GM12891 (cell line): ENCODE data around the gene ATXN7L1.

Experiments used
- DNase-seq: peaks from one replicate; pipeline ENCODE4 v3.0.0; 2011; ENCODE audit warnings: low spot score; ENCODE audit not compliant: insufficient read length
- FAIRE-seq: peaks from 2 replicates; lab custom pipeline; 2011; peaks lifted over from hg19 to GRCh38; lab: Jason Lieb, UNC
- PAX5 ChIP-seq: IDR thresholded peaks from 2 replicates; pipeline ENCODE4 v1.6.1; 2011; ENCODE audit warnings: low read length, moderate library complexity, mild to moderate bottlenecking; ENCODE audit not compliant: insufficient read depth, severe bottlenecking
- POLR2A ChIP-seq: IDR thresholded peaks from 2 replicates; pipeline ENCODE4 v1.6.1; 2011; ENCODE audit warnings: low read depth, low read length, control low read depth
- POLR2AphosphoS5 ChIP-seq: IDR thresholded peaks from 2 replicates; pipeline ENCODE4 v1.6.1; 2011; ENCODE audit warnings: low read depth, low read length, control low read depth
- POU2F2 ChIP-seq: IDR thresholded peaks from 2 replicates; pipeline ENCODE4 v1.6.1; 2011; ENCODE audit warnings: low read depth, mild to moderate bottlenecking, control low read depth, low read length, moderate library complexity
- SPI1 ChIP-seq: IDR thresholded peaks from 2 replicates; pipeline ENCODE4 v1.6.1; 2011; ENCODE audit warnings: low read depth, low read length, control low read depth
- TAF1 ChIP-seq: IDR thresholded peaks from 2 replicates; pipeline ENCODE4 v1.6.1; 2011; ENCODE audit warnings: low read depth, low read length, control low read depth

ATXN7L1 gene

GRCh38 chr7:105829681-105830322, 46.6 kb downstream of the ATXN7L1 start:
- FAIRE-seq, result no peak
- no peak for TF ChIP-seq POLR2AphosphoS5
- no peak for TF ChIP-seq POU2F2
- no peak for TF ChIP-seq TAF1
- TF ChIP-seq POLR2A, result no peak
- no peak for TF ChIP-seq PAX5
- no peak for TF ChIP-seq SPI1
- DNase-seq, result no peak

- FAIRE-seq, result no peak
- DNase-seq, result no peak
- TF ChIP-seq POU2F2, result no peak
- TF ChIP-seq POLR2A, result no peak
- TF ChIP-seq TAF1, result no peak
- TF ChIP-seq SPI1, result no peak
- no peak for TF ChIP-seq POLR2AphosphoS5
- TF ChIP-seq PAX5, result no peak
Measured at GRCh38 chr7:105828141-105828540, 48.3 kb downstream of the ATXN7L1 start.

GRCh38 chr7:105827151-105827875, 49.1 kb downstream of the ATXN7L1 start:
- TF ChIP-seq POU2F2 (no peak), SPI1 (no peak), POLR2A (no peak), POLR2AphosphoS5 (no peak), PAX5 (no peak), TAF1 (no peak)
- FAIRE-seq (no peak), DNase-seq (no peak)

- TF ChIP-seq TAF1 (no peak), PAX5 (no peak), SPI1 (no peak), POLR2AphosphoS5 (no peak), POLR2A (no peak), POU2F2 (no peak)
- no peak for DNase-seq
- no peak for FAIRE-seq
Measured at GRCh38 chr7:105826143-105826542, 50.3 kb downstream of the ATXN7L1 start.

GRCh38 chr7:105825371-105825770, 51.0 kb downstream of the ATXN7L1 start:
- FAIRE-seq, result no peak
- no peak for TF ChIP-seq POLR2AphosphoS5
- no peak for TF ChIP-seq POLR2A
- TF ChIP-seq SPI1, result no peak
- TF ChIP-seq PAX5, result no peak
- TF ChIP-seq POU2F2, result no peak
- no peak for TF ChIP-seq TAF1
- no peak for DNase-seq

GRCh38 chr7:105822806-105823205, 53.6 kb downstream of the ATXN7L1 start:
- no peak for DNase-seq
- TF ChIP-seq POU2F2 (no peak), PAX5 (no peak)
- no peak for FAIRE-seq

- DNase-seq, result no peak
- no peak for FAIRE-seq
- no peak for TF ChIP-seq SPI1
- TF ChIP-seq TAF1, result no peak
- TF ChIP-seq PAX5, result no peak
- no peak for TF ChIP-seq POLR2A
- TF ChIP-seq POLR2AphosphoS5, result no peak
- TF ChIP-seq POU2F2, result no peak
Measured at GRCh38 chr7:105821527-105821926, 54.9 kb downstream of the ATXN7L1 start.

- no peak for TF ChIP-seq POLR2AphosphoS5
- no peak for TF ChIP-seq POLR2A
- no peak for TF ChIP-seq PAX5
- TF ChIP-seq TAF1, result no peak
- TF ChIP-seq POU2F2, result no peak
- no peak for TF ChIP-seq SPI1
- no peak for DNase-seq
- no peak for FAIRE-seq
Measured at GRCh38 chr7:105820363-105821066, 55.9 kb downstream of the ATXN7L1 start.

- no peak for FAIRE-seq
Measured at GRCh38 chr7:105819559-105819958, 56.8 kb downstream of the ATXN7L1 start.

More at GRCh38 chr7:105819559-105819958, 56.8 kb downstream of the ATXN7L1 start:
- no peak for DNase-seq
- no peak for TF ChIP-seq SPI1
- no peak for TF ChIP-seq TAF1
- TF ChIP-seq POLR2AphosphoS5, result no peak
- no peak for TF ChIP-seq POU2F2
- TF ChIP-seq PAX5, result no peak
- no peak for TF ChIP-seq POLR2A
